ENCODE data around the gene GATAD2B.

DNA sequence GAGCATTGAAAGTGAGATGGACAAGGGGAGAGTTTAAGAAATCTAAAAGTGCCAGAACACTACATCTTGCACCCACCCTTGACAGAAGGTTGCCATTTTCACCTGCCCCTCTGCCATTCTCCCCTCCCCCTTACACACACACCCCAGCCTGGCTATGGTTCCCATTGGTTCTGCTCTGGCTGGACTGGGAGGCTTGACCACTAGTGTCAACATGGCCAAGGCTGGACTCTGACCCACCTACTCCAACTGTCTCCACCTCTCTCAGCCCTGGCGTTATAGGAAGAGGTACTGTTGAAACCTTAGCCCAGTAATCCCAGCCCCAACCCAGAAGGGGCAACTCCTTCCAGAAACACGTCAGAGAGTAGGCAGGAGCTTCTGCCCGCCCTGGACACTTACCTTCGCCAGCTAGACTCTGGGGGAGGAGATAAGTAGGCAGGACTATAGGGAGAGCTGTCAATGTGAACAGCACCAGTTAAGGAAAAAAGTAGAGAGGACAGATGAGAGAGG is 31.1 kb upstream of the GATAD2B start:
- TF ChIP-seq, protein P1, sequence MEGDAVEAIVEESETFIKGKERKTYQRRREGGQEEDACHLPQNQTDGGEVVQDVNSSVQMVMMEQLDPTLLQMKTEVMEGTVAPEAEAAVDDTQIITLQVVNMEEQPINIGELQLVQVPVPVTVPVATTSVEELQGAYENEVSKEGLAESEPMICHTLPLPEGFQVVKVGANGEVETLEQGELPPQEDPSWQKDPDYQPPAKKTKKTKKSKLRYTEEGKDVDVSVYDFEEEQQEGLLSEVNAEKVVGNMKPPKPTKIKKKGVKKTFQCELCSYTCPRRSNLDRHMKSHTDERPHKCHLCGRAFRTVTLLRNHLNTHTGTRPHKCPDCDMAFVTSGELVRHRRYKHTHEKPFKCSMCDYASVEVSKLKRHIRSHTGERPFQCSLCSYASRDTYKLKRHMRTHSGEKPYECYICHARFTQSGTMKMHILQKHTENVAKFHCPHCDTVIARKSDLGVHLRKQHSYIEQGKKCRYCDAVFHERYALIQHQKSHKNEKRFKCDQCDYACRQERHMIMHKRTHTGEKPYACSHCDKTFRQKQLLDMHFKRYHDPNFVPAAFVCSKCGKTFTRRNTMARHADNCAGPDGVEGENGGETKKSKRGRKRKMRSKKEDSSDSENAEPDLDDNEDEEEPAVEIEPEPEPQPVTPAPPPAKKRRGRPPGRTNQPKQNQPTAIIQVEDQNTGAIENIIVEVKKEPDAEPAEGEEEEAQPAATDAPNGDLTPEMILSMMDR (IDR thresholded peaks at IDR 0.05), result no peak
- TF ChIP-seq POLR2A (IDR thresholded peaks at IDR 0.05) (no peak), POLR2AphosphoS5 (IDR thresholded peaks at IDR 0.05) (no peak)
